Mammary microvascular endothelial cell (primary cell): Measurements from ENCODE around the gene SV2C. TPM values are rescaled to one million over a fixed set of nuclear protein-coding genes. Genes with fewer than 3 reads are reported as not detected.

ENCODE experiments used
- total RNA-seq: library from RNA; depleted of rRNA; stranded (reverse); fragments of >200 nt; gene quantifications from 2 replicates; pipeline ENCODE4 v1.2.3, GENCODE V29; 2015

SV2C gene, protein sequence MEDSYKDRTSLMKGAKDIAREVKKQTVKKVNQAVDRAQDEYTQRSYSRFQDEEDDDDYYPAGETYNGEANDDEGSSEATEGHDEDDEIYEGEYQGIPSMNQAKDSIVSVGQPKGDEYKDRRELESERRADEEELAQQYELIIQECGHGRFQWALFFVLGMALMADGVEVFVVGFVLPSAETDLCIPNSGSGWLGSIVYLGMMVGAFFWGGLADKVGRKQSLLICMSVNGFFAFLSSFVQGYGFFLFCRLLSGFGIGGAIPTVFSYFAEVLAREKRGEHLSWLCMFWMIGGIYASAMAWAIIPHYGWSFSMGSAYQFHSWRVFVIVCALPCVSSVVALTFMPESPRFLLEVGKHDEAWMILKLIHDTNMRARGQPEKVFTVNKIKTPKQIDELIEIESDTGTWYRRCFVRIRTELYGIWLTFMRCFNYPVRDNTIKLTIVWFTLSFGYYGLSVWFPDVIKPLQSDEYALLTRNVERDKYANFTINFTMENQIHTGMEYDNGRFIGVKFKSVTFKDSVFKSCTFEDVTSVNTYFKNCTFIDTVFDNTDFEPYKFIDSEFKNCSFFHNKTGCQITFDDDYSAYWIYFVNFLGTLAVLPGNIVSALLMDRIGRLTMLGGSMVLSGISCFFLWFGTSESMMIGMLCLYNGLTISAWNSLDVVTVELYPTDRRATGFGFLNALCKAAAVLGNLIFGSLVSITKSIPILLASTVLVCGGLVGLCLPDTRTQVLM
- not detected in 2 replicates for total RNA-seq

DNA sequence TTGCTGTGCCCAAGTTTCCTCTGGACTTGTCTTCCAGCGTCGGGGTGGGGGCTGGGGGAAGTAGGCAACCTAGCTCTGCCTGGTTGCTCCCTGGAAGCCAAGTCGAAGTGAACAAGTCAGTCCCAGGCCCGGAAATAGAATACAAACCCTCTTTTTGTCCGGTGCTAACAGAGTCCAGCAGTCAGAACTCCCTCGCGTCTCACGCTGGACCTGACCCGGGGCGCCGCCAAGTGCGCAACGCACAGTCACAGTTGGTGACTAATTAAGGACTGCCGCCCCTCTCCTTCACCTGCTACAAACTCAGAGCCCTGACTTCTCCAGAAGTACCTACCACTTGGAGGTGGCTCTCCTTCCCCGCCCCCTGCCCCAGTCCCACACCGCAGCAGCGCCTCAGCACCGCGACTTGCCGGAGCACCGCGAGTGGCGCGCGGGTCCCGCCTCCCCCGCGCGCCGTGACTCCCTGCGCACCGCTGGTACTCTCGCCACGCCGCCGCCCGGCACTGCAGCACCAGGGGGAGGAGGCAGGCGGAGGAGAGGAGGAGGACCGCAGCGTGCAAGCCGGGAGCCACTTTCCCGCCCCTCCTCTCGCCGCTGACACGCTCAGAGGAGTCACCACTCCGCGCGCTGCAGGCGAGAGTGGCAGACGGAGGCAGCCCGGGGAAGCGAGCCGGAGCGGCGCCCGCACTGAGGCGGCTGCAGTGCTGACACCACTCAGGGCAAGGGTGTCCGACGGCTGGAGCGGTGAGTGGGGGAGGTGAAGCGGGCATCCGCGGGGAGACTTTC, at the start of gene SV2C:
Gene SV2C, plus strand, starts transcription at position 612 of the 783 bp plus-strand sequence. CDS start 48,368 bp downstream, outside the sequence.

DNA sequence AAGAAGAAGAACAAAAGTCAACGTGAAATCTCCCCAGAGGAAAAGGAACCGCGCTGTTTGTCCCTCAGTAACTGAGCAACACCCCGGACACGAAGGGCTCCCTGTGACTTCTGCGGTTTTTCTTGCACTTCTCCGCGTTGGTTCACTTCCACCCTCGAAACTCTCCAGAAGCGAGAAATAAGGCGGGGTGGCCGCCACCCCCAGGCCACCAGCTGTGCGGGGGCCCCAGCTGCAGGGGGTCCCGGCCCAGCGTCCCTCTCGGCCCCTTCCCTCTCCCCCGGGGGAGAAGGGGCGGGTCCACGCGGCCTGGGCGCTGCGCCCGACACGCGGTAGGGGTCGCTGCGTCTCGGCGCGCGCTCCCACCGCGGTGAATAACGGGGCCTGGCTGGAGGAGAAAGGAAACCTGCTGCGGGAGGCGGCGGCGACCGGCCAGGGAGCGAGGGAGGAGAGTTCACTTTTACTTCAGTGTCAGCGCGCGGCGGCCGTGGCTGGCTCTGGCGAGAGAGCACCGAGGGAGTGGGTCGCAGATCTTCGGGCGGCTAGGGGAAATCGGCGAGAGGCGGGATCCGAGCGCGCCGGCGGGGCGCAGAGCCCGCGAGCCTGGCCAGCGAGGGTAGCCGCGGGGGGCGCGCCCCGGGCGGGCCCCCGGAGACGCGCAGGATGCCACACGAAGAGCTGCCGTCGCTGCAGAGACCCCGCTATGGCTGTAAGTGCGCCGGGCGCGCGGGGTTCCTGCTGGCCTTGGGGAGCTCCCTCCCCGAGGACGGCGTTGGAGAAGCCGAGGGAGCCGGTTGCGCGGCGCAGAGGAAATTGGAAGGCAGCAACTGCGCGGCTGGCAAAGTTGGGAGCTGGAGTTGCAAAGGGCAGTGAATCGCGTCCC, 319.9 kb downstream of the SV2C start, which contains the start of gene IQGAP2:
Gene IQGAP2, plus strand, starts transcription at position 400 of the 880 bp plus-strand sequence. Its CDS starts 261 bp downstream, at position 661.

